HG03108 (cell line): ENCODE results near the gene TOR1A.
A peak's percentile ranks its signal among the peaks of the same experiment; 100 is the strongest.
"Not testable (repeated sequence)": the region's sequence is repeated elsewhere in the genome, so short reads cannot be mapped to it uniquely, and the experiment has no call there.

Experiments
- ATAC-seq: cut with Tn5 transposase; IDR thresholded peaks from one replicate; pipeline ENCODE4 v1.9.1; 2021; ENCODE audit warnings: moderate library complexity; ENCODE audit not compliant: unreplicated experiment

The TOR1A gene

GRCh38 chr9:129822898-129823541 is 916 bp downstream of the TOR1A start:
- ATAC-seq: no peak

- ATAC-seq: no peak
Measured at GRCh38 chr9:129816501-129817435, 7.2 kb downstream of the TOR1A start.

GRCh38 chr9:129815278-129815677 is 8.7 kb downstream of the TOR1A start:
- ATAC-seq: no peak

- ATAC-seq: no peak
Measured at GRCh38 chr9:129814432-129815223, 9.3 kb downstream of the TOR1A start.

- no peak for ATAC-seq
Measured at GRCh38 chr9:129813661-129814060, 10.3 kb downstream of the TOR1A start.

- ATAC-seq: no peak
Measured at GRCh38 chr9:129812385-129812784, 11.6 kb downstream of the TOR1A start.

GRCh38 chr9:129811967-129812363 is 12.0 kb downstream of the TOR1A start:
- no peak for ATAC-seq

- no peak for ATAC-seq
Measured at GRCh38 chr9:129810788-129811187, 13.1 kb downstream of the TOR1A start.

GRCh38 chr9:129810116-129810515 is 13.8 kb downstream of the TOR1A start:
- no peak for ATAC-seq

GRCh38 chr9:129809346-129809745 is 14.6 kb downstream of the TOR1A start:
- ATAC-seq: no peak

GRCh38 chr9:129806061-129806460 is 17.9 kb downstream of the TOR1A start:
- no peak for ATAC-seq

GRCh38 chr9:129803676-129804060 is 20.3 kb downstream of the TOR1A start:
- ATAC-seq: no peak

- ATAC-seq: peak; percentile 96
Measured at GRCh38 chr9:129802833-129803675, 20.9 kb downstream of the TOR1A start, which contains the start of gene TOR1B. Gene TOR1B, plus strand, starts transcription at chr9:129803184. Its CDS starts 29 bp downstream, at chr9:129803213.

GRCh38 chr9:129801504-129801903 is 22.4 kb downstream of the TOR1A start:
- ATAC-seq: no peak

GRCh38 chr9:129798973-129799372 is 25.0 kb downstream of the TOR1A start:
- no peak for ATAC-seq

GRCh38 chr9:129796029-129796428 is 27.9 kb downstream of the TOR1A start:
- ATAC-seq: not testable (repeated sequence)

- no peak for ATAC-seq
Measured at GRCh38 chr9:129794549-129794948, 29.4 kb downstream of the TOR1A start.

GRCh38 chr9:129786481-129786880 is 37.5 kb downstream of the TOR1A start:
- no peak for ATAC-seq

- no peak for ATAC-seq
Measured at GRCh38 chr9:129785866-129786265, 38.1 kb downstream of the TOR1A start.

GRCh38 chr9:129784970-129785369 is 39.0 kb downstream of the TOR1A start:
- ATAC-seq: not testable (repeated sequence)
